NCI-H1092 (cell line): ENCODE data around the gene ABCC3.
"Not testable (repeated sequence)": the region's sequence is repeated elsewhere in the genome, so short reads cannot be mapped to it uniquely, and the experiment has no call there.

Experiments
- DNase-seq: peaks from one replicate; lab custom pipeline; 2025; lab: John Stamatoyannopoulos, UW

ABCC3 gene

DNA sequence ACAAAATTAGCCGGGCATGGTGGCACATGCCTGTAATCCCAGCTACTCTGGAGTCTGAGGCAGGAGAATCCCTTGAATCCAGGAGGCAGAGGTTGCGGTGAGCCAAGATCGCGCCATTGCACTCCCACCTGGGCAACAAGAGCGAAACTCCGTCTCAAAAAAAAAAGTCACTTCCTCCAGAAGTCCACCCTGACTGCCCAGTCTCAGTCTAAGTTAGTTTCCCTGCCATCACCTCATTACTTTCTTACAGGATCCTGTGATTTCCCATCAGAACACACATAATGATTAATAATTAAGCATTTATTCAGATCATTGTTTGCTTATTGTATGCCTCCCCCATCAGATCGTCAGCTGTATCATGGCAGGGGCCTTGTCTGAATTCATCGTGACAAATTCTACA is 31.6 kb downstream of the ABCC3 start:
- no peak for DNase-seq

DNA sequence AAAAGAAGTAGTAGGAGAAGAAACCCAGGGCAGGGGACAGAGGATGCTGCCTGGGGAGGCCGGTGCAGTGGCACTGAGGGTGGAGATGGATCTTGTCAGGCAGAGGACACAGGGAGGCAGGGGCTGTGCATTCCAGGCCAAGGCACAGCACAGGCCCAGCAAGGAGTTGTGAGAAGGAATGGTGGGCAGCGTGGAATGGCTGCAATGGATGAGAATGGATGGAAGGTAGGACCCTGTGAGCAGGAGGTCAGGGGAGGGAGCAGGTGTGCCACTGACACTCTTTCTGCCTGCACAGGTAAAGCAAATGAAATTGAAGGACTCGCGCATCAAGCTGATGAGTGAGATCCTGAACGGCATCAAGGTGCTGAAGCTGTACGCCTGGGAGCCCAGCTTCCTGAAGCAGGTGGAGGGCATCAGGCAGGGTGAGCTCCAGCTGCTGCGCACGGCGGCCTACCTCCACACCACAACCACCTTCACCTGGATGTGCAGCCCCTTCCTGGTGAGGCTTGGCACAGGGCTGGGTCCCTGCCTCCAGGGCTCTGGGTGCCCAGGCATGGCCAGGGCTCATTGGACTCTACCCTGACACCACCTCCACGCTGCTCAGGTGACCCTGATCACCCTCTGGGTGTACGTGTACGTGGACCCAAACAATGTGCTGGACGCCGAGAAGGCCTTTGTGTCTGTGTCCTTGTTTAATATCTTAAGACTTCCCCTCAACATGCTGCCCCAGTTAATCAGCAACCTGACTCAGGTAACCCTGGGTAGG is 32.8 kb downstream of the ABCC3 start:
- DNase-seq, result no peak

DNA sequence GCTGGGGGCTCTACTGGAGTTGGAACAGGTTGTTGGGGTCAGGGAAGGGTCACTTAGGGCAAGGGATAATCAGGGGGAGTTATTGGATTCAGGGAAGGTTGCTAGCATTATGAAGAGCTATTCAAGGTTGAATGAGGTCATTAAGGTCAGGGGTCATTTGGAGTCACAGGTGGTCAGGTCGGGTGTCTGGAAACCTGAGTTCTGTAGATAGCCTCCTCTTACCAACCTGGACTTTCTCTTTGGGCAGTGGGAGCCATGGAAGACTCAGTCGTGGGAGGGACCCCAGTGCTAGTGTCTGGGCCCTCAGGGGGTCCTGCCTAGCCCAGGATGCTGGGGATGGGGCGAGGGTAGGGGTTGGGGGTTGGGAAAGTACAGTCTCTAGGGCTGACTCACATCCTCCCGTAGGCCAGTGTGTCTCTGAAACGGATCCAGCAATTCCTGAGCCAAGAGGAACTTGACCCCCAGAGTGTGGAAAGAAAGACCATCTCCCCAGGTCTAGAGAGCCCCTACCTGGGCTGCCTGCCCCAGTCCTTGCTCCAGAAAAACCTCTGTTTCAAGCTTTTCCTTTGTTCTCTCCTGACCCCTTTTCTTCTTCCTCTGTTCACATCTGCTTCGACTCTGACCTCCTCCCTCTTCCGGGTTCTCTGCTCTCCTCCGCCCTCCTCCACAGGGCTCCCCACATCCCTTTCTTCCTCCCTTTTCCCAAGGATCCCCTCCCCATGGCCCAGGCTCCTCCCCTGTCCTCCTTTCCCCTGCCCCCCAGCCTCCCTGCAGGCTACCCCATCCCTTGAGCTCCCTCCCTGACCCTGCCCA is 33.5 kb downstream of the ABCC3 start:
- DNase-seq, result no peak

DNA sequence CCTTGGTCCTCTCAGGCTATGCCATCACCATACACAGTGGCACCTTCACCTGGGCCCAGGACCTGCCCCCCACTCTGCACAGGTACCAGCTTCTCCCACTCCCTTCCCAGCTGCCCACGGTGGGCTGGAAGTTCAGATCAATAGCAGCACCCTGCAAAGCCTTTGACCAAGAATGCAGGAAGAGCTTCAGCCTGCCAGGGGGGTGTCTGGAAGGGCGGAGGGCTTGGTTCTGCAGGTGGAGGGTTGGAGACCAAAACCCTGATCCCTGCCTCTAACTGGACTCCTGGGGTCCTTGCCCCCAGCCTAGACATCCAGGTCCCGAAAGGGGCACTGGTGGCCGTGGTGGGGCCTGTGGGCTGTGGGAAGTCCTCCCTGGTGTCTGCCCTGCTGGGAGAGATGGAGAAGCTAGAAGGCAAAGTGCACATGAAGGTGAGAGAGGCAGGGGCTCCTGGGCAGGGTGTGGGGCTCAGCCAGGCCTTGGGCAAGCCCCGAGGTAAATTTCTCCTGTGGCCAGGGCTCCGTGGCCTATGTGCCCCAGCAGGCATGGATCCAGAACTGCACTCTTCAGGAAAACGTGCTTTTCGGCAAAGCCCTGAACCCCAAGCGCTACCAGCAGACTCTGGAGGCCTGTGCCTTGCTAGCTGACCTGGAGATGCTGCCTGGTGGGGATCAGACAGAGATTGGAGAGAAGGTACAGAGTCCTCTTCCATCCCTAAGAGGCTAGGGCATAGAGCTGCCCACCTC is 34.3 kb downstream of the ABCC3 start:
- no peak for DNase-seq

DNA sequence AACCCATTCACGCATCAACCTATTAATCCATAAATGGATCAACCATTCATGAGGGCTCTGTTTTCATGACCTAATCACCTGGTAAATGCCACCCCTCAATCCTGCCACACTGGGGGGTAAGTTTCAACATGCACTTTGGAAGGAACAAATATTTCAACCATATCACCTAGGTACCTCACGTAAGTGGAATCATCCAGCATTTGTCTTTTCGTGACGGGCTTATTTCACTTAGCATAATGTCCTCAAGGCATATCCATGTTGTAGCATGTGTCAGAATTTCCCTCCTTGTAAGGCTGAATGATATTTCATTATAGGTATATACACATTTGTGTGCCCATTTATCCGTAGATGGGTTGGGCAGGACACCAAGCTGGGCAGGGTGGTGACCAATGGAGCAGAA is 37.4 kb downstream of the ABCC3 start:
- no peak for DNase-seq

DNA sequence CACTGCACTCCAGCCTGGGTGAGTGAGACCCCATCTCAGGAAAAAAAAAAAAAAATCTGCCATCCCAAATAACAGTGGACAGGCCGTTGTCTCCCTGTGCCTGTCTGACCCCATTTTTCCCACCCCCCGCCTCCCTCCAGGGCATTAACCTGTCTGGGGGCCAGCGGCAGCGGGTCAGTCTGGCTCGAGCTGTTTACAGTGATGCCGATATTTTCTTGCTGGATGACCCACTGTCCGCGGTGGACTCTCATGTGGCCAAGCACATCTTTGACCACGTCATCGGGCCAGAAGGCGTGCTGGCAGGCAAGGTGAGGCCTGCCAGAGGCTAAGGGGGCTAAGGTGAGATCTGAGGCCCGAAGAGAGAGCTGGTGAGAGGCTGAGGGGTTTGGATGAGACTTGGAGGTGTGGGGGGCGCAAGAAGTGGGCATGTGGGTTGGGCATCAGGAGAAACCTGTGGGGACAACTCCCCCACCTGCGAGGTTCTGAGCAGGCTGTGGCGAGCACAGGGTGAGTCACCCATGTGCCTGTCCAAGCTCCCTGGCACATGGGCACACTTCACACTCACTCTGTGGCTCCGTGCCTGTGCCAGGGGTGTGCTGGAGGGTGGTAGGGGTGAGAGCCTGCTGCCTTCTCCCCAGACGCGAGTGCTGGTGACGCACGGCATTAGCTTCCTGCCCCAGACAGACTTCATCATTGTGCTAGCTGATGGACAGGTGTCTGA is 38.3 kb downstream of the ABCC3 start:
- no peak for DNase-seq

DNA sequence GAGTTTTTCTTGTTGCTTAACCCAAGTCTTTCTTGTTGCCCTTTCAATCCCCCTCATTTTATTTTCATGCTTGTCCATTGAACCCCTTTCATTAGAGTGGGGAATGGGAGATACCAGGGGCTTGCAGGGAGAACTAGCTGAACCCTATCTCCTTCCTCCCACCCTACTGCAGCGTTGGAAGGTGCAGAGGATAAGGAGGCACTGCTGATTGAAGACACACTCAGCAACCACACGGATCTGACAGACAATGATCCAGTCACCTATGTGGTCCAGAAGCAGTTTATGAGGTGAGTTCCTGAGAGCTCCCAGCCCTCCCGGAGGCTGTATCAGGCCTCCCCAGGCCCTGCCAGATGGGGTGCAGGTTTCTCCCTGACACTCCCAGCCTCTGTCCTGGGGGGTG is 40.5 kb downstream of the ABCC3 start:
- no peak for DNase-seq

DNA sequence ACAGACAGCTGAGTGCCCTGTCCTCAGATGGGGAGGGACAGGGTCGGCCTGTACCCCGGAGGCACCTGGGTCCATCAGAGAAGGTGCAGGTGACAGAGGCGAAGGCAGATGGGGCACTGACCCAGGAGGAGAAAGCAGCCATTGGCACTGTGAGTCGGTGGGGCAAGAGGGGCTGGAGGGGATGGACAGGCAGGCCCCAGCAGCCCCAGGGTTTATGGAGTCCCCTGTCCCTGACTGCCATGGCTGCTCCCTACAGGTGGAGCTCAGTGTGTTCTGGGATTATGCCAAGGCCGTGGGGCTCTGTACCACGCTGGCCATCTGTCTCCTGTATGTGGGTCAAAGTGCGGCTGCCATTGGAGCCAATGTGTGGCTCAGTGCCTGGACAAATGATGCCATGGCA is 40.9 kb downstream of the ABCC3 start:
- DNase-seq, result no peak

DNA sequence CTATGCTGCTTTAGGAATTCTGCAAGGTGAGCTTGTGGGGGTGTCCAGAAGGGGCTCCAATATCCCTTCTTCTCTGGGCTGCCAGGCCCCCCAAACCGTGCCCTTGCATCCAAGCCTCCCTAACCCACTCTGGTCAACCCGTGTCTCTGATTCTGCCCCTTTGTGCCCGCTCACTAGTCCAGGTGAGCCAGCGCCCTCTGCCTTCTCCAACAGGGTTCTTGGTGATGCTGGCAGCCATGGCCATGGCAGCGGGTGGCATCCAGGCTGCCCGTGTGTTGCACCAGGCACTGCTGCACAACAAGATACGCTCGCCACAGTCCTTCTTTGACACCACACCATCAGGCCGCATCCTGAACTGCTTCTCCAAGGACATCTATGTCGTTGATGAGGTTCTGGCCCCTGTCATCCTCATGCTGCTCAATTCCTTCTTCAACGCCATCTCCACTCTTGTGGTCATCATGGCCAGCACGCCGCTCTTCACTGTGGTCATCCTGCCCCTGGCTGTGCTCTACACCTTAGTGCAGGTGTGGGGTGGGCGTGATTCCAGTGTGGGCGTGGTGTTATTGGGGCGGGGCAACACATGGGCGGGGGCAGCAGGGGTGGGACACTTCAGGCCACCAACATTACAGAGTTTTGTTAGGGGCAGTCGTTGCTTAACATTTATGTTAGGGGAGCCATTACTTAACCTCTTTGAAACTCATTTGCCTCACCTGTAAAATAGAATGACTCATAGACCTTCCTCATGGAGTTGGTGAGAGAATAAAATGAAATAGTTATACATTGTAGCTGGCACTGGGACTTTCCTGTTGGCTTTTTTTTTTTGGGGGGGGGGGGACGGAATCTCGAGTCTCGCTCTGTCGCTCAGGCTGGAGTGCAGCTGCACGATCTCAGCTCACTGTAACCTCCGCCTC is 41.6 kb downstream of the ABCC3 start:
- DNase-seq, result no peak

DNA sequence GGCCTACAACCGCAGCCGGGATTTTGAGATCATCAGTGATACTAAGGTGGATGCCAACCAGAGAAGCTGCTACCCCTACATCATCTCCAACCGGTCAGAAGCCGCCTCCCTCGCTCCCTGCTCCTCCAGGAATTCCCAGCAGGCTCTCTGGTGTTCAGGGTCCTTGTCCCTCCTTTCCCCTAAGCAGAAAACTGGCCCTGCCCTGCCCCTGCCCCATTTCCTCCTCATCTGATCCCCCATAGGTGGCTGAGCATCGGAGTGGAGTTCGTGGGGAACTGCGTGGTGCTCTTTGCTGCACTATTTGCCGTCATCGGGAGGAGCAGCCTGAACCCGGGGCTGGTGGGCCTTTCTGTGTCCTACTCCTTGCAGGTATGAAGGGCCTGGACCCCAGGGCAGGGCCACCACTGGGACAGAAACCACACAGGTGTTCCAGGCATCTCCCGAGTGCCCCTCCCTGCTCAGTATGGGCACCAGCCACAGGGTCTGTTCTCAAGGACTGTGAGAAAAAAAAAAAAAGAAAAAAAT is 43.2 kb downstream of the ABCC3 start:
- DNase-seq, result no peak

DNA sequence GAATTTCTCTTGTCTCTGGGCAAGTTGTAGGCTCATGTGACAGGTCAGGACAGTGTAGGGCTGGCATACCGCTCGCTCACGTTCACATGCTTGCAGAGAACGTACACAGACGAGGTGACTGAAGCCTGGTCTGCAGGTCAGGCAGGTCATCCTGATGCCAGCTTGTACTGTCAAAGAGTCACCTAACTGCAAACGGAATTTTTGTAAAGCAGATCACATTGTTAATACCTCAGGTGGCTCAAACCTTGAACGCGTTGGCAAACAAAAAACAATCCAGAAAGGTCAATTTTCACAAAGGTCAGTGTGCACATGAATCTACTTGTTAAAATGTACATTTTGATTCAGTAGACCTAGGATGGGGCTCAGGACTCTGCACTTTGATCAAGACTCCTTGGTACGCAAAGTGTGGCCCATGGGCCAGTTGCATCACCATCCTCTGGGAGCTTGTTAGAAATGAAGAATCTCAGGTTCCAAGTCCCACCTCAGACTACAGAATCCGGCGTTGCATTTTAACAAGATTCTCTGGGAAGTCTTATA is 44.4 kb downstream of the ABCC3 start:
- DNase-seq, result no peak

DNA sequence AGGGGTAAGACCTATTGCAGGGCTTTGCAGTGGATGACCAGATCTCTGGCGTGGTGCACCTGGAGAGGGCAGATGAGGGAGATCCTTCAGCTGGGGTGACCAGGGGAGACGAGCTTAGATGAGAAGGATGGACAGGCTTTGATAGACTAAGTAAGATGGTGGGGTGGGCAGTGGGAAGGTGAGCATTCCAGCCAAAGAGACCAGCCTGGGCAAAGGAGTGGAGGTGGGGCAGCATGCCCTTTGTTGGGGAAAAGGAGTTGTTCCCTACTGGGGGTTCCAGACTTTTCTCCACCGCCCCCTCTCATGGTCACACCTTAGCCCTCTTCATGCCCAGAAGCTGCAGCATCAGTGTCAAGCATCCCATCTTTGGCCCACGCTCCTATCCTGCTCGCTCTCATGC is 45.4 kb downstream of the ABCC3 start:
- no peak for DNase-seq

DNA sequence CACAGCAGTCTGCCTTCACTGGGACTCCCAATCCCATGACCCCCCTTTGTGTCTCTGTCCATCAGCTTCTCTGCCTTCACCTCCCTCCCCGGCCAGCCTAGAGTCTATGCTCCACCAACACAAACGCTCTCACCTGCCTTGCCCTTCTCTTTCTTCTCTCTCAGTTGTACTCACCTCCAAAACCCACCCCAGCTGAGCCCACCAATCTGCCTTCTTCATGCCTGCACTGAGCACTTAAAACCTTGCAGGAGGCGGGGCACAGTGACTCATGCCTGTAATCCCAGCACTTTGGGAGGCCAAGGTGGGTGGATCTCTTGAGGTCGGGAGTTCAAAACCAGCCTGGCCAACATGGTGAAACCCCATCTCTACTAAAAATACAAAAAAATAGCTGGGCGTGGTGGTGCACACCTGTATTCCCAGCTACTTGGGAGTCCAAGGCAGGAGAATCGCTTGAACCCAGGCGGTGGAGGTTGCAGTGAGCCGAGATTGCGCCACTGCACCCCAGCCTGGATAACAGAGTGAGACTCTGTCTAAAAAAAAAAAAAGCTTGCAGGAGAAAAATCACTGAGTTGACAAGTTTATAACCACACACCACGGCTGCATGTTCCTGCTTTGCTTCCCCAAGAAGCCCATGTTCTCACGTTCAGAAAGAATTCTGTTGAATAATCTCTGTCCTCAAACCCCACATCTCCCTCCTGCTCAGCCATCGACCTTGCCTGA is 46.0 kb downstream of the ABCC3 start:
- not testable (repeated sequence) for DNase-seq

DNA sequence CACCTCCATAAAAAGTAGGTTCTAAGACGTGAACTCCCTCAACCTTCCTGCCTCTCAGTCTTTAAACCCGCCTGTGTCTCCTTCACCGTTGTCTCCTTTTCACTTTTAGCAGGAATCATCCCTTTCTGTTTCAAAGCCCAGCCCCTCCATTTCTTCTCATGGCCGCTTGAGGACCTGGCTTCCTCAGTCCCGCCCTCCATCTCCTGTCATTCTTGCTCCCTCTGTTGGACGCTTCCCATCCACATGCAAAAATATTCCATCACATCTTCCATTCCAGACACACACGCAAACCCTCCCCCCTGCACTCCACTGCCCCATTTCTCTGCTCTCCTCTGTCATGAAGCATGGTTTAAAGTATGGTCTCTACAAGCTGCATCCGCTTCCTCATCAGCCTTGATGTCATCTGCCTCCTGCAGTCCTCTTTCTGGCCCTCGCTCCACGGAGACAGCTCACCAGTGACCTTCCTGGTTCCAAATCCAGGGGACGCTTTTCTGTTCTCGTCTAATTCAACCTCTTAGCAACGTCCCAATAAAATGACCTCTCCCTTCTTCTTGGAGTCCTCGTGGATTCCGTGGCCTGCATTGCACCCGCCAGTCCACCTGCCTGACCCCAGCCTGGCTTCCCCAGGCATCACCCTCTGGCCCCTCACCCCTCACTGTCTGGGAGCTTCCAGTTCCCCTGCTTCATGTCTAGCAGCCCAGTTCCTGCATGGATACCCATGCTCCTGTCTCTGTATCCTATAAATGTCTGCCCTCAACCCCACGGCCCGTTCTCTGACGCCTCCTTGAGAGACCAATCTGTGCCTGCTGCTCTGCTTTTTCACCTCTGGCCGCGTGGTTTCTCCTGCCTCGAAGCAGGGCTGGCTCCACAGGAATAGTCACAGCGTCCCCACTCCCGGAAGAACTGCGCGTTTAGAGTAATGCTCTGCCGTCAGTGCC is 46.9 kb downstream of the ABCC3 start:
- DNase-seq, result peak; percentile 52

DNA sequence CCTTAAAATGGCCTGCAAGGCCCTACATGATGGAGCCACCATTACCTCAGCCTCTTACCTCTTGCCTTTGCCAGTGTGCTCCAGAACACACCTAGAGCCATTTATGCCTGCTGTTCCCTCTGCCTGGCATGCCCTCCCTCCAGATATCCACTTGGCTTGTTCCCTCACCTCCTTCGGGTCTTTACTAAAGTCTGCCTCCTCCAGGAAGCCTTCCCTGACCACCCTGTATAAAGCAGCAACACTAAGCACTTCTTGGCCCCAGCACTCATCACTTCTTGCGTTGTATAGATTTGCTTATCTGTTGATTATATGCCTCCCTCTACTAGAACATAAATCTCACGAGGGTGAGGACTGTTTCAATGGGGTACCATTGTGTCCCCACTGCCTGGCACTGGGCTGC is 47.8 kb downstream of the ABCC3 start:
- DNase-seq, result no peak

DNA sequence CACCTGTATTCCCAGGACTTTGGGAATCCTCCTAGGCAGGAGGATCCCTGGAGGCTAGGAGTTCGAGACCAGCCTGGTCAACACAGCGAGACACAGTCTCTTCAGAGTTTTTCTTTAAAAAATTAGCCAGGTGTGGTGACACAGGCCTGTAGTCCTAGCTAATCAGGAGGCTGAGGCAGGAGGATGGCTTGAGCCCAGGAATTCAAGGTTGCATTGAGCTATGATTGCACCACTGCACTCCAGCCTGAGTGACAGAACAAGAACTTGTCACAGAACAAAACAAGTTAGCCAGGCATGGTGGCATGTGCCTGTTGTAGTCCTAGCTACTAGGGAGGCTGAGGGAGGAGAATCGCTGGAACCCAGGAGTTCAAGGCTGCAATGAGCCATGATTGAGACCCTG is 48.3 kb downstream of the ABCC3 start:
- no peak for DNase-seq

DNA sequence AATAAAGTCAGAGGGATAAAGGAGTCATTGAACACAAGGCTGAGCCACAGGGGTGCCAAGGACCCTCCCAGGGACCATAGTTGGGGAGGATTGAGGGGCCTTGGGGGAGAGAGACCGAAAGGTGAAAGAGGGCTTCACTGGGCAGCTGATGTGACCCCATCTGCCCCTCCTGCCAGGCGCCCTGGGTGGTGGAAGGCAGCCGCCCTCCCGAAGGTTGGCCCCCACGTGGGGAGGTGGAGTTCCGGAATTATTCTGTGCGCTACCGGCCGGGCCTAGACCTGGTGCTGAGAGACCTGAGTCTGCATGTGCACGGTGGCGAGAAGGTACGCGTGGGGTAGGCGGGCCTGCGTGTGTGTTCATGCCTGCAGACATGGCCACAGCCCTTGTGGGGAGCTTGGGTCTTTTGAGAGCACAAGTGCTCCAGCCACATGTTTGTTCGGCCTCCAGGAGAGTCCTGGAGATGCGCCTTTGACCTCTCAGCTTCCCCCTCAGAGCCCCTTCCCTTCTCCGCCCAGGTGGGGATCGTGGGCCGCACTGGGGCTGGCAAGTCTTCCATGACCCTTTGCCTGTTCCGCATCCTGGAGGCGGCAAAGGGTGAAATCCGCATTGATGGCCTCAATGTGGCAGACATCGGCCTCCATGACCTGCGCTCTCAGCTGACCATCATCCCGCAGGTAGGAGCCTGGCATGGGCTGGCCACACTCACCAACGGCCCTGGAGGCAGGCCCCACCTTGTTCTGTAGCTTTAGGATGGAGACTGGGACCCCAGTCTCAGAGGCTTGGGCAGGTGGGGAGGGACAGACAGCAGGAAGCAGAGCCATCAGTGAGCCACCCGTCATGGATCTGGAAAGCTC is 49.0 kb downstream of the ABCC3 start:
- DNase-seq, result no peak

DNA sequence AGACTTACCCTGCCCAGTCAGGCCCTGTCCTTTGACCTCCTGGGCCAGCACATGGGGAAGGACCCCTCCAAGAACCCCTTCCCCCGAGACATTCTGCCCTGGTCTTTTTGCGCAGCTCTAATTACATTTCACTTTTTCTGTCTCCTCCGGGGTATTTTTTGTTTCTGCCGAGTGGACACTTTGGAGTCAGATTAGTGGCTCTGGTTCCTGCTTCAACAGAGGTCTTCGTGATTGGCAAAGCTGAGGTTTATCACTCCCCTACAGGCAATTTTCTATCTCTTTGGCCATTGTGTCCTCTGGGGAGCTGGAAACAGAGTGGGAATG is 49.6 kb downstream of the ABCC3 start:
- no peak for DNase-seq
